Glutamatergic neuron (in vitro differentiated cells): ENCODE results near the gene TMEM186. TPM values are rescaled to one million over a fixed set of nuclear protein-coding genes. Genes with fewer than 3 reads are reported as not detected.

Source experiments
- DNase-seq: peaks from one replicate; pipeline ENCODE4 v3.0.0; 2022
- H3K27ac Mint-ChIP-seq: one replicate; pipeline ENCODE4 v1.8.0; 2020; ENCODE audit warnings: mild to moderate bottlenecking, mixed read lengths, inconsistent platforms; ENCODE audit not compliant: unreplicated experiment
- H3K27me3 Mint-ChIP-seq: one replicate; pipeline ENCODE4 v1.8.0; 2020; ENCODE audit warnings: mild to moderate bottlenecking, moderate library complexity, mixed read lengths, inconsistent platforms; ENCODE audit not compliant: unreplicated experiment
- H3K36me3 Mint-ChIP-seq: one replicate; pipeline ENCODE4 v1.8.0; 2020; ENCODE audit warnings: mild to moderate bottlenecking, mixed read lengths, inconsistent platforms; ENCODE audit not compliant: unreplicated experiment
- H3K4me1 Mint-ChIP-seq: one replicate; pipeline ENCODE4 v1.8.0; 2020; ENCODE audit warnings: mild to moderate bottlenecking, low read depth, mixed read lengths, inconsistent platforms; ENCODE audit not compliant: unreplicated experiment
- H3K4me3 Mint-ChIP-seq: one replicate; pipeline ENCODE4 v1.8.0; 2020; ENCODE audit warnings: mild to moderate bottlenecking, mixed read lengths, inconsistent platforms; ENCODE audit not compliant: unreplicated experiment
- H3K9me3 Mint-ChIP-seq: one replicate; pipeline ENCODE4 v1.8.0; 2020; ENCODE audit warnings: mild to moderate bottlenecking, moderate library complexity, mixed read lengths, inconsistent platforms; ENCODE audit not compliant: unreplicated experiment
- total RNA-seq: library from RNA; stranded (reverse); fragmentation: NEBNext Ultra II Directional; extraction: Animal tissue kit (Norgen Biotek cat#: 25700); gene quantifications from one replicate; pipeline ENCODE4 v1.2.1, GENCODE V29; 2021; ENCODE audit not compliant: unreplicated experiment
- TF ChIP-seq, protein P1 (sequence below): fragments of 200-600 bp; sonication (generic); IDR thresholded peaks from one replicate; pipeline ENCODE4 v1.5.0; 2021; ENCODE audit not compliant: partially characterized antibody, unreplicated experiment

The TMEM186 gene
- total RNA-seq, 1 donor from 2014 or later = 7.3 TPM

DNA sequence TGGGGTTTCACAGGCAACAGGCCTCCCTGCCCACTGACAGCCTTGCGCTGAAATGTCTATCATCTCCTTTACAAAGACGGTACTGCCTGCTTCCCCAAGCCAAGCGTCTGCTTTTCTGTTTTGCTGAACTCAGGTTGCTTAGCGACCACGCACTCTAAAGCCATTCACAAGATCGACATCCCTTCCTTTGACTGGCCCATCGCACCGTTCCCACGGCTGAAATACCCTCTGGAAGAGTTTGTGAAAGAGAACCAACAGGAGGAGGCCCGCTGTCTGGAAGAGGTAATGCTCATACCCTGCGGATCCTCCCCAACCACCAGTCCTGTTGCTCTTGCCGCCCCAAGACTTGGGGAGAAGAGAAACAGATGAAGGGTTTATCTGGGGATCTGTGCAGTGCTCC, 28.7 kb downstream of the TMEM186 start:
- peaks cover 5% of the 10 kb centered on the region for H3K27me3 Mint-ChIP-seq
- no peaks in the 10 kb centered on the region for H3K4me1 Mint-ChIP-seq
- DNase-seq = no peak
- no peaks in the 10 kb centered on the region for H3K36me3 Mint-ChIP-seq
- no peak overlapping the region for H3K27ac Mint-ChIP-seq
- peaks cover under 1% of the 10 kb centered on the region for H3K9me3 Mint-ChIP-seq
- TF ChIP-seq, protein P1, sequence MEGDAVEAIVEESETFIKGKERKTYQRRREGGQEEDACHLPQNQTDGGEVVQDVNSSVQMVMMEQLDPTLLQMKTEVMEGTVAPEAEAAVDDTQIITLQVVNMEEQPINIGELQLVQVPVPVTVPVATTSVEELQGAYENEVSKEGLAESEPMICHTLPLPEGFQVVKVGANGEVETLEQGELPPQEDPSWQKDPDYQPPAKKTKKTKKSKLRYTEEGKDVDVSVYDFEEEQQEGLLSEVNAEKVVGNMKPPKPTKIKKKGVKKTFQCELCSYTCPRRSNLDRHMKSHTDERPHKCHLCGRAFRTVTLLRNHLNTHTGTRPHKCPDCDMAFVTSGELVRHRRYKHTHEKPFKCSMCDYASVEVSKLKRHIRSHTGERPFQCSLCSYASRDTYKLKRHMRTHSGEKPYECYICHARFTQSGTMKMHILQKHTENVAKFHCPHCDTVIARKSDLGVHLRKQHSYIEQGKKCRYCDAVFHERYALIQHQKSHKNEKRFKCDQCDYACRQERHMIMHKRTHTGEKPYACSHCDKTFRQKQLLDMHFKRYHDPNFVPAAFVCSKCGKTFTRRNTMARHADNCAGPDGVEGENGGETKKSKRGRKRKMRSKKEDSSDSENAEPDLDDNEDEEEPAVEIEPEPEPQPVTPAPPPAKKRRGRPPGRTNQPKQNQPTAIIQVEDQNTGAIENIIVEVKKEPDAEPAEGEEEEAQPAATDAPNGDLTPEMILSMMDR = no peak
- no peak overlapping the region for H3K4me3 Mint-ChIP-seq

DNA sequence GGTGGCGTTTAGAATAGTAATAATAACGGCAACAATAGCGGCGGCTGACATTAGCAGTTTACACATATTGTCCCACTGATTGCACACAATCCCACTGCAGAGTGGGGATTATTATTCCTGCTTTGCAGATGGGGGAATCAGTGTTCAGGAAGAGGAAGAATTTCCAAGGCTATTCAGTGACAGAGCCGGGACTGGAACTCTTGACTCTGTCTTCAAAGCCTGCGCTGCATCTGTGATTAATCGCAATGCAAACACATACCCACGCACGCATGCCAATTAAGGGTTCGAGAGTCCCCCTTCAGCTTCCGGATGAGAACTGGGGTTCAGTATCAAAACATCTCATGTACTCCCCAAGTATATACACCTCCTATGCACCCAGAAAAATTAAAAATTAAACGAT, 29.2 kb downstream of the TMEM186 start:
- Mint-ChIP-seq H3K9me3 (peaks cover 1% of the 10 kb centered on the region), H3K27ac (no peak overlapping the region), H3K4me3 (no peak overlapping the region), H3K4me1 (no peaks in the 10 kb centered on the region), H3K36me3 (no peaks in the 10 kb centered on the region), H3K27me3 (peaks cover 4% of the 10 kb centered on the region)
- TF ChIP-seq, protein P1 = no peak
- no peak for DNase-seq

DNA sequence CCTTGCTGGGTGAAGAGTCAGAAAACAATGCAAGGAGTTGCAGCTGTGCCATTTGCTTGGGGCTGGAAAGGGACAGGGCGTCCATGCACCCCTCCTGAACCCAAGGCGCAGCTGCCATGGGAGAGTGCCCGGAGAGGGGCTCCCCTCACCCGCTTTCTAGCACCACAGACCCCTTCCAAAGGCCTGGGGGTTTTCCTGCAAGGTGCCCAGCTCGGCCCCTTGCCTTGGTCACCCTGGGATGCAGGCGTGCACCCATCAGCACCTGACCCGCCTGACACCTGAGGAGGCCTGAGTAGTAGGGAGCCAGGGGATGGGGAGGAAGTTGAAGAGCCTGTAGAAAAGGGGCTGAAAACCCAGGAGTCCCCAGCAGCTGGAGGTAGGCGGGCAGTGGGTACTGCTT, 30.3 kb downstream of the TMEM186 start:
- no peak for DNase-seq
- no peak overlapping the region for H3K4me3 Mint-ChIP-seq
- H3K4me1 Mint-ChIP-seq = no peaks in the 10 kb centered on the region
- no peaks in the 10 kb centered on the region for H3K36me3 Mint-ChIP-seq
- peaks cover 4% of the 10 kb centered on the region for H3K27me3 Mint-ChIP-seq
- no peak overlapping the region for H3K27ac Mint-ChIP-seq
- peaks cover 3% of the 10 kb centered on the region for H3K9me3 Mint-ChIP-seq
- TF ChIP-seq, protein P1 = no peak

DNA sequence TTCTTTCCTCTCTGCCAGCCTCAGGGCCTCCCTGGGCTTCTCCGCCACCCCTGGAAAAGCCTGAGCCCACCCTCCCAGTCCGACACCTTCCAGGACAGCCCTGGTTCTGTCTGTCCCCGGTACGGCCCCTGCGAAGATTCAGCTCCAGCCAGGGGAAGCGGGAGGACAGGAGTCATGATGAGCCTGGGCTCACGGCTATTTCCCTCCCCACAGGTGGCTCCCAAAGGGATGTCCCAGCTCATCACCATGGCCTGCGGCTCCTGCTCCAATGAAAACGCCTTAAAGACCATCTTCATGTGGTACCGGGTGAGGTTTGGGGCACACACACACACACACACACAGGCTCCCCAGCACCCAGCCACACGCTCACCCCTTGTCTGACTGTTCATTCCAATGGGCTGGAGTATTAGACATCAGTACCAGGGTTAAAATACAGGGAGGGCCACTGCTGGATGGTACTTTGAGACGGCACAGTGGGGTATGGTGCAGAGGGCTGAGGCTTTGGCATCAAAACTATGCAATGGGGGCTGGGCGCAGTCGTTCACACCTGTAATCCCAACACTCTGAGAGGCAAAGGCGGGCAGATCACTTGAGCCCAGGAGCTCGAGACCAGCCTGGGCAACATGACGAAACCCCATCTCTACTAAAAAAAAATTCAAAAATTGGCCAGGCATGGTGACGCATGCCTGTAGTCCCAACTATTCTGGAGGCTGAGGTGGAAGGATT, 32.8 kb downstream of the TMEM186 start:
- no peak for DNase-seq
- peaks cover 8% of the 10 kb centered on the region for H3K27me3 Mint-ChIP-seq
- no peak overlapping the region for H3K27ac Mint-ChIP-seq
- TF ChIP-seq, protein P1 = no peak
- no peaks in the 10 kb centered on the region for H3K4me1 Mint-ChIP-seq
- H3K9me3 Mint-ChIP-seq = peaks cover 3% of the 10 kb centered on the region
- no peak overlapping the region for H3K4me3 Mint-ChIP-seq
- H3K36me3 Mint-ChIP-seq = no peaks in the 10 kb centered on the region

DNA sequence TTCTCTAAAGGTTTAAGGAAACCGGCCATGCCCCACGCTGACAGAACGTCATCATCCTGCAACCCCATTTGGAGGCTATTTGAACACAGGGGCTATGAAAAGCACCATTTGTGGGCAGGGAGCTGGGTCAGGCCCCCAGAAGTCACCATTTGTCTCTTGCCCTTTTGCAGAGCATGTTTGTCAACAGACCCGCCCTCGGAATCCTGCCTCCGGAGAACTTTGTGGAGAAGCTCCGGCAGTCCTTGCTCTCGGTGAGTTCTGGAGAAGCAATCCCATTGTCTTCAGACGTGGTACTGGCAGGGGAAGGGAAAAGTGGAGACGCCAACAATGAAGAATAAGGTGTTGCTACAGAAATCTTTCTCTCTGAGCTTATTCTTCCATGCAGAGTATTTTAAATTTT, 33.5 kb downstream of the TMEM186 start:
- TF ChIP-seq, protein P1 = no peak
- peaks cover 3% of the 10 kb centered on the region for H3K9me3 Mint-ChIP-seq
- no peaks in the 10 kb centered on the region for H3K4me1 Mint-ChIP-seq
- no peak for DNase-seq
- no peak overlapping the region for H3K27ac Mint-ChIP-seq
- H3K27me3 Mint-ChIP-seq = peaks cover 8% of the 10 kb centered on the region
- H3K36me3 Mint-ChIP-seq = no peaks in the 10 kb centered on the region
- H3K4me3 Mint-ChIP-seq = peak overlapping the region; percentile 30
